Stimulated activated CD8-positive, alpha-beta memory T cell treated with anti-CD3 and anti-CD28 coated beads, Interleukin-4, amount 100 ng/mL, for 24 hours (primary cell): Measurements from ENCODE around the gene TWIST2.

Experiments used
- DNase-seq: peaks from one replicate; pipeline ENCODE4 v3.0.0-alpha.2; 2020; ENCODE audit warnings: low read depth

TWIST2 gene

GRCh38 chr2:238906254-238906935 lies 58.5 kb downstream of the TWIST2 start:
- DNase-seq = no peak

DNA sequence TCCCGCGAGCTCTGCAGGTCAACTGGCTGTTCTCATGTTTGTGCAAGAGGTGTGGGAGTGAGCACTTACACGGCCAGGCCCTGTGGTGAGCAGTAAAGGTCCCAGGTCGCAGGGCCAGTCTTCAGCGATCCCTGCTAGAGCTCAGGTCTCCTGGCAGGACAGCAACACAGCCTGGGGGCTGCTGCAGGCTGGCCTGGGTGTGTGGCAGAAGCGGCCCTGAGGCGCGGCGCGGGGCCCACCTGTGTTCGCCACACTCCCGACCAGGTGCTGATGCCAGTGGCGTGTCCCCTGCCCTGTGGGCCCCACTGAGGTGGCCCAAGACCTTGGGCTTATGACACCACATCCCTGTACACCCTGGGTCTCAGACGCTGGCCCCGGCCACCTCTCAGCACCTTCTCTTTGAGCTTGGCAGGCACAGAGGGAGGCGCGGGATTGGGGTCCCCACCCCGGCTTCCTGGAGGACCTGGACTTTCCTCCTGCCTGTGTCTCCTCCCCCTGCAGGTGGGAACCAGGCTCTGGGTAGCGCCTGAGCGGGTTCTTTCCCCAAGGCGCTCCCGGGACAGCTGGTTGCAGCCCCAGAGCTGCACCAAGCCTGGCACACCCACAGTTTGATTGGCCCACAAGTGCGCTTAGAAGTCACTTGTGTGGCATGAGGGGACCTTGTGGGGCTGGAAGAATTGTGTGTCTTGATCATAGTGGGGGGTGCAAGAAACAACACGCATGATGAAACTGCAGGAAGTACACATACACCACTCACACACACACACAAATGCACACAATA lies 59.2 kb downstream of the TWIST2 start:
- DNase-seq = no peak

DNA sequence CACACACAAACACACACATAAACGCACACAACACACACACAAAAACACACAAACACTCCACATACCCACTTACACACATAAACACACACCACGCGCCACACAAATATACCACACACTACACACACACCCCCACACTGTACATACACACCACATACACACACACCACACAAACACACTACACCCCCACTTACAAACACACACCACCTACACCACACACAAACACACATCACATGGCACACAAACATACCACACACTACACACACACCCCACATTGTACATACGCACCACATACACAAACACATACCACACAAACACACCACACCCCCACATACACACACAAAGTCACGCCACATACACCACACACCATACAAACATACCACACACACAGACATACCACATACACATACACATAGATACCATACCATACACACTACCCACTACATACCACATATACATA lies 59.9 kb downstream of the TWIST2 start:
- DNase-seq = no peak

GRCh38 chr2:238908960-238909951 lies 61.4 kb downstream of the TWIST2 start:
- DNase-seq = no peak

DNA sequence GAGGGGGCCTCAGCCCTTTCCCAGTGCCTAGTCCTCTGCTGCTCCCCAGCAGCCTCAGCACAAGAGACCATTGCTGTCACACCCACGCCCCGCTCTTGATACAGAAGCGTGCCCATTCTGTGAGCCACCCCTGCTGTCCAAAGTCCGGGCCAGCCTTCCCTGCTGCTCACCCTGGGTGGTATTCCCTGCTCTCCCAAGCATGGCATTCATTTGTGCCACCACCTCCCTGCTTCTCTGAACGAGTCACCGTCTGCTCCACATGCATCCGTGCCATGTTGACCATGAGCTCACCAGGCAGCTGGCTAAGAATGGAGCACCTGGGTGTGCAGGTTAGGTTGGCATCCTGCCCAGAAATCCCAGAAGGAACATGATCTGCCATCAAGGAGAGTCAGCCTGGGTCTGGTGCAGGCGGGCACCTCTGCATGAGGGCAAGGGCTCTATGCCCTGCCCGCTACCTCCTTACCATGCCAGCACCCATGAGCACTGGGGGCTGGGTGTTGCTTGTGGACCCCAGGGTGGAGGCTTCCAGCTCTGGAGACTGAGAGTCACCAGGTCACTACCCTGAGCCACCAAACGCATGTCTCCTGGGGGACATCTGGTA lies 63.0 kb downstream of the TWIST2 start:
- DNase-seq = no peak

DNA sequence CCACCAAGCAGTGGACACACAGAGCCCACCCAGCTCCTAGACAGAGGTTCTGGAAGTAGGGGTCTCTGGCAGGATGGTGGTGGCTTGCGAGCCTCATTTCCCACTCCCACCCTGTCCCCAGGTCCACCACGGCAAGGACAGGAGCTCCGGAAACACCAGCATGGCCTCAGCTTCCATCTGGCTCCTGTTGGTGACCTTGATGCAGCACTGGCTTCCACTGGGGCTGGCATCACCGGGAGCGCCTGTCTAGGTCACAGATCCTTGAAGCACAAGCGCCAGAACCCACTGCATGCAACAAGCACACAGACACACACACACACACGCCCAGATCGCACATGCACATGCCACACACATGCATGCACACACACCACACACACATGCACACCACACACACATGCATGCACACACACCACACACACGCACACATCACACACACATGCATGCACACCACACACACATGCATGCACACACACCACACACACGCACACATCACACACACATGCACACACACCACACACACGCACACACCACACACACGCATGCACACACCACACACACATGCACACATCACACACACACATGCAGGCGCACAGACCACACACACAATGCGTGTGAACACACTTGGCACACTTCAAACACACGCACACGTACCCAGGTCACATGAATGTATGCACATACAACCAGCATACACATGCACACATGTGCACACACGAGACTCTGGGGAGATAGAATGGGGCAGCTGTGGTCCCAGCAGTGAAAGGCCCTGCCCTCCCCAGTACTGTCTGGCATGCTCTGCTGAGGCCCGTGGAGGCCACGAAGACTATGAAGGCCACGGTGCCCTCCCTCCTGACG lies 63.7 kb downstream of the TWIST2 start:
- no peak for DNase-seq

DNA sequence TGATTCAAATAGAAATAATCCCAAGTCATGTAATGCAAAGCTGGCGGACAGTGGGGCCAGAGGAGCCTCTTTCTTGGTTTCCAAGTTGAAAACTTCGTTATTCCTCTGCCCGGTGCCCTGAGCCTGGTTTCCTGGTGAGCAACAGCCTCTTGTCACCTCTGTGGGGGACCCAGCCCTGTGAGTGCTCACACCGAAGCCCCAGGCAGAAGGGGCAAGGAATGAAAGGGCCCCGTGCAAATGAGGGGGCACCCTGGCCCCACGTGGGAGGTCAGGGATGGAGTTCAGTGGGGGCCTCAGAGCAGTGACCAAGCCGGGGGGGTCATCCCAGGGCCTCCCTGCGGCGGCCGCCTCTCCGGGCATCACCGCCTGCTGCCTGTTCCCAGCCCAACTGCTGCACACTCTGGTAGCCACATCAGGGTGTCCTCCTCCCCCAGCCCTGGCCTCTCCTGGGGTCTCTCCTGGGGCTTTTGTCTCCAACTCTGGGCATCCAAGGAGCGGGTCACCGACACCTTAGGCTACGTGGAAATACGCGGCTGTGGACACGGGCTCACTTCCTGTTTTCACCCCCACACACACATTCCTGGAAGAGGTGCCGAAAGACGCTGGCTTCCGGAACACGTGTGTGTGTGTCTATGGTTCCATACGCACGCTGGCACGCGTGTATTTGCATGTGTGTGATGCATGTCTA lies 64.5 kb downstream of the TWIST2 start:
- DNase-seq = no peak

GRCh38 chr2:238912916-238913875 lies 65.3 kb downstream of the TWIST2 start:
- no peak for DNase-seq

DNA sequence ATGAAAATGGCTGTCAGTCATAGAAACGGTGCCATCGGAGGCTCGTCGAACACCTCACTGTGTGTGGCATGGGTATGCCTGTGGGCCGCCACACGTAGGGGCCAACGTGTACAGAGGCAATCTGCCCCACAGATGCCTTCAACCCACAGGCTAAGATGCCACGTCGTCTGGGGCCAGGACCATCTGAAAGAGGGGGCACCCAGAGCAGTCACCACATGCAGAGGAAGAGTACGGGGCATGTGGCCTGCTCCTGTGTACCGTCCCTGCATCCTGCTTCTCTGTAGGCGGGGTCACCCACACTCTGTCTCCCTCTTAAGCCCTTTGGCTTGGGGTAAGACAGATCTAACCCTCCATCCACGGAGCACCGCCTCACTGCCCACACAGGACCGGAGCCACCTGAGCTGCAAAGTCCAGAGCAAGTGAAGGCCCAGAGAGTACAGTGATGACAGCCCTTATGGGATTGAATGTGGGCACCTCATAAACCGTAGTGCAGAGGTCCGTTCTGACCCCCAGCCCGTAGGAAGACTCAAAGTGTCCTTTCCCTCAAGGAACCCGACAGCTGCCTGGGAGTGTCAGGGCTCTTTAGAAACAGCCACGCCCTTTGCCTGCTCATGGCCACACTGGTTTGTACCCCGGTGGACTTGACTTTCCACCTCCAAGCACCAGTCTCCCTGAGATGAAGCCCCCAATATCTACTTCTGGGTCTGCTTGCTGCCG lies 66.2 kb downstream of the TWIST2 start:
- no peak for DNase-seq

- no peak for DNase-seq
These were observed 66.7 kb downstream of the TWIST2 start for GRCh38 chr2:238914648-238915015.

DNA sequence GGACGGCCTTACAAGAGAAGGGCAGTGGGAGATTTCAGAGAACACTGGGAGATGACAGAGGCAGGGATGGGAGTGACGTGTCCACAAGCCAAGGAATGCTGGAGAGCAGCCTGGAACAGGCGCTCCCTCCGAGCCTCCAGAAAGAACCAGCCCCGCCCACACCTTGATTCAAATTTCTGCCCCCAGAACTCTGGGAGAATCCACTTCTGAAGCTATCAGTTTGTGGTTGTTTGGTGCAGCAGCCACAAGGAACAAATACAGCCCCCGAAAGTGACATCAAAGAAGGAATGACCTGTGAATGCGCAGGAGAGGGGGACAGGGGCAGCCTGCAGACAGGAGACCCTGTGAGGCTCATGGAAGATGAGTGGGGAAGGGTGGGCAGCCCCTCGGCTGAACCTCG lies 67.3 kb downstream of the TWIST2 start:
- DNase-seq = no peak

DNA sequence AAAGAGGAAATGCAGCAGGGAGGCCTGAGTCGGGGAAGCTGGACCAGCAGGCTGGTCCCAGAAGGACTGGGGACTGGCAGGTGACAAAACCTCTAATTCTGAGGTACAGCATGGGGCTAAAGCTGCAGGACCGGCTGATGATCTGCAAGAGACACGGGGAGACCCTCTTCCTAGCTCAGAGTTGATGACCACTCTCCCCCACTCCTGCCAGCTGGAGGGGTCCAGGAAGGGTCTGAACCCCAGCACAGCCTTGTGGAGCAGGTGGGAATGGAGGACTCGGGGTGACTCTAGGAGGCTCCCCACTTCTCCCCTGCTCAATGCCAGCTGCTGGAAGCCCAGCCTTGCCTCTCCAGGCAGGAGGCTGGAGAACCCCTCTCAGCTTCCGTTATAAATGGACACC lies 67.7 kb downstream of the TWIST2 start:
- DNase-seq = no peak

GRCh38 chr2:238916176-238916874 lies 68.4 kb downstream of the TWIST2 start:
- no peak for DNase-seq

DNA sequence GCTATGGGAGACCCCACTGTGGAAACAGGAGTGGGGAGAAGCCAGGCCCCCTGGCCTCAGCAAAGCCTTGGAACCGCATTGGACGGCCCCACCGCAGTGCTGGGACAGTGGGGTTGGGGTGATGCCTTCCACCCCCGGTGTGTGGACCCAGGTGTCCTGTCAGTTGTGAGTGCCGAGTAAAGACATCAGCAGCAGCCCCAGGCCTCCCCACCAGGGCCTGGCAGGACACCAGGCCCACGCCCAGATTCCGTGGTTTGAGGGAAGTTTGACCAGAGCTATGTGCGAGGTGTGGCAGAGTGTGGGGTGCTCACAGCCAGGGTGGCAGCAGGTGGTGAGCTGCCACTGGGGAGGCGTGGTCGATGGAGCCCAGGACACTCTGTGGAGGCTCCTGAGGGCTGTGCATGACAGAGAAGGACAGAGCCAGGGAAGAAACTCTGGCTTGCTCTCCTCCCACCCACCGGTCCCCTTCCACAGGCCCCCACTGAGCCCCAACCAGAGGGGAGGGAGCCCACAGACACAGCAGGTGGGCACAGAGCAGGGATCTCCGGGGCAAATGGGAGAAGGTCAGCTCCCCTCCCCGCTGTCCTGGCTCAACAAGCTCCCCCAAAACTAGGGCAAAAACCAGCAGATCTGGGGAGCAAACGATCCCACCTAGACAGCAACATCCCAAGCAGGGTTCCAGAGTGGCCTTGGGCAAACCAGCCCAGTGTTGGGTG lies 69.1 kb downstream of the TWIST2 start:
- DNase-seq = no peak

DNA sequence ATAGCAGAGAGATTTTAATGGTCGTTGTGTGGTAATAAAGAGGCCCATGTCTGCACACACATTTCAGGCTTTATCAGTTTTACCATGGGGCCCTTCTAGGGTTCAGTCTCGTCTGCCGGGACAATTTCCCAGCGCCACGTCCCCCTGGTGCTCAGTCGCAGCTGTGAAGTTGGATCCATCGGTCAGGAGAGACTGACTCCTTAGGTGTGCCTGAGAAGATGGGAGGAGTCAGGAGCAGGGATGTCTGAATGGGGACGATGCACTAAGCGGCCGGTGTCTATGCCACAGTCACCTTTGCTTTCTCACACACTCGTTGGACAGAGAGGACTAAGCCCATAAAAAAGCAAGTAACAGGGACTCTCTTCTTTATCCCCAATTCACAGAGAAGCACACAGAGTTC lies 71.4 kb downstream of the TWIST2 start:
- no peak for DNase-seq

DNA sequence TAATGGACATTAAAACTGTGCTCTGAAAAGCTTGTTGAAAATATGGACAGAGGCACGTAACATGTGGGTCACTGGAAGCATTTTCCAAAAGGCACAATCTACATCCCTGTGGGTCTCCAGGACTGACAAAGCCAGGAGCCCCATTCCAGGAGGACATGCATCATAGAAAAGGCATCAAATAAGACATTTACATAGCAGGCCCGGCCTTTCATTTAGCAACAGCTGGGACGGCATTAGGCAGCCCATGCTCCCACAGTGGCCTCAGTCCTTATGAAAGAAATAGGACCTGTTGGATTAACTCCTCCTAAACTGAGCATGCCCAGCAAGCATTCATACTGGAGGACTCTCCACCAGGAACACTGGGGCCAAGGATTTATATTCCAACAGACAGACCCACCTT lies 72.2 kb downstream of the TWIST2 start:
- DNase-seq = no peak

- no peak for DNase-seq
These were observed 72.7 kb downstream of the TWIST2 start for GRCh38 chr2:238920601-238921001.
